Tibial nerve (tissue), 4 donors: ENCODE measurements around the gene CYP11A1. TPM values are rescaled to one million over a fixed set of nuclear protein-coding genes. Genes with fewer than 3 reads are reported as not detected.

ENCODE experiments used
- DNase-seq, 2 donors: peaks; one replicate each; pipeline ENCODE4 v3.0.0-alpha.2; 2019; ENCODE audit warnings: low spot score in 2 of 2
- H3K27ac ChIP-seq, 4 donors: fragments of 200-600 bp; sonication (generic) in 3 of 4; one replicate each; pipeline ENCODE4 v1.5.1; 2017 to 2019; ENCODE audit warnings: mild to moderate bottlenecking in 1 of 4
- H3K27me3 ChIP-seq, 2 donors: fragments of 200-600 bp; sonication (generic) in 1 of 2; one replicate each; pipeline versions ENCODE4 v1.5.1 to v1.6.0; 2017 to 2019
- H3K36me3 ChIP-seq, 3 donors: fragments of 200-600 bp; sonication (generic); one replicate each; pipeline ENCODE4 v1.5.1; 2018 to 2019
- H3K4me1 ChIP-seq, 4 donors: fragments of 200-600 bp; sonication (generic) in 3 of 4; one replicate each; pipeline ENCODE4 v1.5.1; 2017 to 2019
- H3K4me3 ChIP-seq, 4 donors: fragments of 200-600 bp; sonication (generic) in 3 of 4; one replicate each; pipeline ENCODE4 v1.5.1; 2017 to 2019; ENCODE audit warnings: mild to moderate bottlenecking in 1 of 4, moderate library complexity in 1 of 4
- H3K9me3 ChIP-seq, 4 donors: fragments of 200-600 bp; sonication (generic) in 3 of 4; one replicate each; pipeline ENCODE4 v1.5.1; 2017 to 2019
- EP300 ChIP-seq, 2 donors: sonication (generic); formaldehyde crosslinking; IDR thresholded peaks; one replicate each; pipeline ENCODE4 v1.6.1; 2017; ENCODE audit warnings: antibody characterized with exemption in 2 of 2, mild to moderate bottlenecking in 1 of 2
- POLR2A ChIP-seq, 2 donors: fragments of 450-650 bp; IDR thresholded peaks; one replicate each; pipeline ENCODE4 v1.6.1; 2017; ENCODE audit warnings: antibody characterized with exemption in 2 of 2, mild to moderate bottlenecking in 2 of 2, moderate library complexity in 2 of 2
- WGBS, 2 donors: methylation state at CpG; one replicate each; pipeline ENCODE4 v1.1.5; 2018; 5-methylcytosine and 5-hydroxymethylcytosine counted together
- total RNA-seq, 4 donors: library from RNA; depleted of rRNA; stranded (reverse); fragments of >200 nt; gene quantifications; one replicate each; pipeline ENCODE4 v1.1.0, GENCODE V29; 2016
- TF ChIP-seq, protein P1 (sequence below), 5 experiments: fragments of 200-600 bp in 3 of 5; fragments of 450-650 bp in 2 of 5; sonication (generic) in 3 of 5; IDR thresholded peaks; one replicate each; pipeline ENCODE4 v1.5.1; 2016 to 2019; ENCODE audit warnings: antibody characterized with exemption in 5 of 5, mild to moderate bottlenecking in 3 of 5, moderate library complexity in 2 of 5

Gene CYP11A1
- total RNA-seq, 4 donors from 2014 or later: 2.4 to 5.7 (median 4.1) TPM

DNA sequence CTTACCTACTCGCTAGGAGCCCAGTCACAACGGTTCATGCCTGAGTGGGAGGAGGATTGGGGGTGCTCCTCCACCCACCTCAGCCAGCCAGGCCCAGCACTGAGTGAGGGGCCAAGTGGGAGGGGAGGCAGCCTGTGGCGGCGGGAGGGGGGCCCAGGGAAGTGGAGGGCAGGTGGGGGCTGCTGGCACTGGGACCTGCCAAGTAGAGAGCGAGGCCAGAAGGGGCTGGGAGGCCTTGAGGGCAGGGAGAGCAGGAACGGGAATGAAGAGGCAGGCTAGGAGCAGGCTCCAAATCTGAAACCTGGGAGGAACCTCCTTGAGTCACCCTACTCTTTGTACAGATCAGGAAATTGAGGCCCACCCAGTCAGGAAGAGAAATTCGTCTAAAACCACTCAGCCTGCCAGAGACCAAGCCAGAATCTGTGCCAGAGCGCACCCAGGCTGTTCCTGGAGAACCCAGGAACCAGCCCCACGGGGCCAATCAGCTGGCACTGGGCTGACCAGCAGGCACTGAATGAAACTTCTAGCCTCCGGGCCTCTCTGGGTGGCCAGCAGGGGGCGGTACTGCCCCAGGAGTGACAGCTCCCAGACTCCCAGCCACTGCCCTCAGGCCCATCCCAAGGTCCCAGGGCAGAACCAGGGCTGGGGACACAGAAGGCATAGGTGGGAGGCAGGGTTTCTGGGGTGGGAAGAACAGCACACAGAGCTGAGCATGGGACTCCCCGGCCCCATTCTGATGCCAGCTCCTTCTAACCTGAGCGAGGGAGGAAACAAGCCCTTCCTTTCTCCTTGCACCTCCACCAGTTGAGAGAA lies 14.8 kb upstream of the CYP11A1 start:
- 33 to 51% methylated on average over 8 to 13 of the region's 13 CpGs for WGBS, 2 donors
- H3K4me3 ChIP-seq: no peak overlapping the region
- peak; percentile 75 to 82 for DNase-seq
- H3K4me1 ChIP-seq: peaks cover 0 to 40% (median 18%) of the 10 kb centered on the region in 4 donors
- no peak for TF ChIP-seq POLR2A (IDR thresholded peaks at IDR 0.05)
- TF ChIP-seq, protein P1, sequence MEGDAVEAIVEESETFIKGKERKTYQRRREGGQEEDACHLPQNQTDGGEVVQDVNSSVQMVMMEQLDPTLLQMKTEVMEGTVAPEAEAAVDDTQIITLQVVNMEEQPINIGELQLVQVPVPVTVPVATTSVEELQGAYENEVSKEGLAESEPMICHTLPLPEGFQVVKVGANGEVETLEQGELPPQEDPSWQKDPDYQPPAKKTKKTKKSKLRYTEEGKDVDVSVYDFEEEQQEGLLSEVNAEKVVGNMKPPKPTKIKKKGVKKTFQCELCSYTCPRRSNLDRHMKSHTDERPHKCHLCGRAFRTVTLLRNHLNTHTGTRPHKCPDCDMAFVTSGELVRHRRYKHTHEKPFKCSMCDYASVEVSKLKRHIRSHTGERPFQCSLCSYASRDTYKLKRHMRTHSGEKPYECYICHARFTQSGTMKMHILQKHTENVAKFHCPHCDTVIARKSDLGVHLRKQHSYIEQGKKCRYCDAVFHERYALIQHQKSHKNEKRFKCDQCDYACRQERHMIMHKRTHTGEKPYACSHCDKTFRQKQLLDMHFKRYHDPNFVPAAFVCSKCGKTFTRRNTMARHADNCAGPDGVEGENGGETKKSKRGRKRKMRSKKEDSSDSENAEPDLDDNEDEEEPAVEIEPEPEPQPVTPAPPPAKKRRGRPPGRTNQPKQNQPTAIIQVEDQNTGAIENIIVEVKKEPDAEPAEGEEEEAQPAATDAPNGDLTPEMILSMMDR (IDR thresholded peaks at IDR 0.05): peak; percentile 89 to 97 (median 94)
- no peak for TF ChIP-seq EP300 (IDR thresholded peaks at IDR 0.05)
- H3K36me3 ChIP-seq: no peaks in the 10 kb centered on the region
- H3K9me3 ChIP-seq: no peaks in the 10 kb centered on the region
- no peaks in the 10 kb centered on the region for H3K27me3 ChIP-seq
- peak overlapping the region in 1 of 4 donors; percentile 9 for H3K27ac ChIP-seq

GRCh38 chr15:74381481-74381880 lies 14.0 kb upstream of the CYP11A1 start:
- H3K27ac ChIP-seq: no peak overlapping the region
- DNase-seq: no peak

DNA sequence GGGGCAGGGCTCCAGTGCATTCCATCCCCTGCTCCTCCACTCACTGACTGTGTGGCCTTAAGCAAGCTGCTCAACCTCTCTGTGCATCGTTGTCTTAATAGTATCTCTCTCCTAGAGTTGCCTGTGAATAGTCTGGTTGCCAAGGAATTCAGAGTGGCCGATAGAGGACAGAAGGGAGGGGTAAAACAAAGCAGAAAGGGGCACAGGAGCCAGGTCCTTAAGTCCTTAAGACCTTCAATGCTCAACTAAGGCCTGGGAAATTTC lies 13.7 kb upstream of the CYP11A1 start:
- H3K27me3 ChIP-seq: no peaks in the 10 kb centered on the region
- H3K4me1 ChIP-seq: peaks cover 0 to 35% (median 15%) of the 10 kb centered on the region in 4 donors
- H3K4me3 ChIP-seq: no peak overlapping the region
- no peaks in the 10 kb centered on the region for H3K36me3 ChIP-seq
- DNase-seq: no peak
- no peaks in the 10 kb centered on the region for H3K9me3 ChIP-seq
- WGBS, 2 donors: 52 to 71% methylated on average over 2 of the region's 2 CpGs
- no peak overlapping the region for H3K27ac ChIP-seq
- TF ChIP-seq EP300 (IDR thresholded peaks at IDR 0.05): no peak
- TF ChIP-seq, protein P1 (IDR thresholded peaks at IDR 0.05): no peak
- no peak for TF ChIP-seq POLR2A (IDR thresholded peaks at IDR 0.05)

More at GRCh38 chr15:74381481-74381880, 14.0 kb upstream of the CYP11A1 start:
- no peak for TF ChIP-seq POLR2A (IDR thresholded peaks at IDR 0.05)
- no peak for TF ChIP-seq EP300 (IDR thresholded peaks at IDR 0.05)
- TF ChIP-seq, protein P1 (IDR thresholded peaks at IDR 0.05): no peak
- H3K27me3 ChIP-seq: no peaks in the 10 kb centered on the region
- 58 to 60% methylated on average over 3 to 5 of the region's 5 CpGs for WGBS, 2 donors
- no peaks in the 10 kb centered on the region for H3K9me3 ChIP-seq
- no peak overlapping the region for H3K4me3 ChIP-seq
- peaks cover 0 to 39% (median 17%) of the 10 kb centered on the region in 4 donors for H3K4me1 ChIP-seq
- H3K36me3 ChIP-seq: no peaks in the 10 kb centered on the region

DNA sequence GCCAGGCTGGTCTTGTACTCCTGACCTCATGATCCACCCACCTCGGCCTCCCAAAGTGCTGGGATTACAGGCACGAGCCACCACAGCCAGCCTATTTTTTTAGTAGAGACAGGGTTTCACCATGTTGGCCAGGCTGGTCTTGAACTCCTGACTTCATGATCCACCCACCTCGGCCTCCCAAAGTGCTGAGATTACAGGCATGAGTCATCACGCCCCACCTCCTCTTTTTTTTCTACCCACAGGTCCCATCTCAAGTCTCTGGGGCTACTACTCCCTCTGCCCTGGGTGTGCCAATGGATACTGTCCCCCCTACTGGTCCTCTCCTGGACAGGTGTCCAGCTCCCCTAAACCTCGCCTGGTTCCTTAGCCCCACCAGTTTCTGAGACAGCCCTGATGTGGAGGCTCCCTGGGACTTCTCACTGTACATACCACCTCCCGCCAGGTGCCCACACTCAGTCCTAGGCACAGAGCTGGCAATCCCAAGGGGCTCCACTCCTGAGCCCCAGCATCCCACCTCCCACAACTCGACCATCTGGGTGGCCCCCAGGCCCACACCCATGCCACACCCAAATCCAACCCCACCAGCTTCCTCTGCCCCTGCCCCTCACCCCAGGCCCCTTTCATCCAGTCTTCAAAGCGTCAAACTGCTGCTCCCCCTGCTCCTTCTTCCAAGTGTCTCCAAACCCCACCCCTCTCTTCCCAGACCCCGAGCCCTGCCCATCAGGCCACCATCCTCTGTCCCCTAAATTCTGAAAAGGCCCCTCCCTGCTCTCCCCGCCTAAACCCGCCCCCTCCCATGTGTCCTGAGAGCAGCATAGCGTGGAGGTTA lies 13.1 kb upstream of the CYP11A1 start:
- H3K27me3 ChIP-seq: no peaks in the 10 kb centered on the region
- H3K27ac ChIP-seq: no peak overlapping the region
- 63 to 69% methylated on average over 12 of the region's 12 CpGs for WGBS, 2 donors
- H3K4me1 ChIP-seq: peaks cover 0 to 30% (median 12%) of the 10 kb centered on the region in 4 donors
- no peak overlapping the region for H3K4me3 ChIP-seq
- no peaks in the 10 kb centered on the region for H3K36me3 ChIP-seq
- TF ChIP-seq POLR2A (IDR thresholded peaks at IDR 0.05) (no peak), EP300 (IDR thresholded peaks at IDR 0.05) (no peak)
- TF ChIP-seq, protein P1 (IDR thresholded peaks at IDR 0.05): no peak
- no peaks in the 10 kb centered on the region for H3K9me3 ChIP-seq
- no peak for DNase-seq

- H3K4me3 ChIP-seq: no peak overlapping the region
- H3K27ac ChIP-seq: no peak overlapping the region
- H3K4me1 ChIP-seq: peaks cover 0 to 25% (median 15%) of the 10 kb centered on the region in 4 donors
- H3K9me3 ChIP-seq: no peaks in the 10 kb centered on the region
- TF ChIP-seq EP300 (IDR thresholded peaks at IDR 0.05) (no peak), POLR2A (IDR thresholded peaks at IDR 0.05) (no peak)
- TF ChIP-seq, protein P1 (IDR thresholded peaks at IDR 0.05): no peak
- no peak for DNase-seq
- H3K27me3 ChIP-seq: no peaks in the 10 kb centered on the region
- 49 to 63% methylated on average over 6 to 9 of the region's 9 CpGs for WGBS, 2 donors
- no peaks in the 10 kb centered on the region for H3K36me3 ChIP-seq
These were observed 11.4 kb upstream of the CYP11A1 start for GRCh38 chr15:74378848-74379247.
